Memory B cell (primary cell): ENCODE results near the gene CBX8.
A peak's percentile ranks its signal among the peaks of the same experiment; 100 is the strongest.

Experiments
- ATAC-seq: fragments of 150-1000 bp; cut with Tn5 transposase; 2 replicates; pipeline ENCODE4 v1.10.0; 2021; ENCODE audit warnings: low read depth, mild to moderate bottlenecking, moderate library complexity
- DNase-seq, 2 donors: peaks; one replicate each; pipeline ENCODE4 v3.0.0; 2022; ENCODE audit warnings: low spot score in 2 of 2
- H3K27ac Mint-ChIP-seq: one replicate; pipeline ENCODE4 v1.8.0; 2022; ENCODE audit warnings: mild to moderate bottlenecking, moderate library complexity, mixed read lengths
- H3K27me3 Mint-ChIP-seq: one replicate; pipeline ENCODE4 v1.8.0; 2022; ENCODE audit warnings: mixed read lengths
- H3K36me3 Mint-ChIP-seq: one replicate; pipeline ENCODE4 v1.8.0; 2022; ENCODE audit warnings: mild to moderate bottlenecking, mixed read lengths
- H3K4me1 Mint-ChIP-seq: one replicate; pipeline ENCODE4 v1.8.0; 2022; ENCODE audit warnings: mixed read lengths
- H3K4me3 Mint-ChIP-seq: one replicate; pipeline ENCODE4 v1.8.0; 2022; ENCODE audit warnings: mild to moderate bottlenecking, moderate library complexity, mixed read lengths
- H3K9me3 Mint-ChIP-seq: one replicate; pipeline ENCODE4 v1.8.0; 2022; ENCODE audit warnings: mixed read lengths

The CBX8 gene

DNA sequence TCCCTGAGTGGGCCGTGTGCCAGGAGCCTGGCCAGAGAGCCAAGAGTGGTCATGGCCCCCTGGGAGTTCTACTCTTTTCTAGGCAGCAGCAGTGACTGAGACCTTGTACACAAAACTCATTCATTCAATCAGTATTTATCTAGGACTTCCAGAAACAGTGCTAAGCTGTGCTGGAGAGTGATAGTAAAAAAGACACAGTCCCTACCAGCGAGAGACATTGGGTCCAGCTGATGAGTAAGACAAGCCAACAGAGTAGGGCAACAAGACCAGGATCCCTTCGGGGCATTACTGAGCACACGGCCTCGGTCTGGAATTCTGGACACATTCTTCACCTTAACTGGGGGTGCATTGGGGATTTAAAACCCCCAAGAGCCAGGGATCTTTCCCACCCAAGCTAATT is 22.2 kb upstream of the CBX8 start:
- peaks cover 22% of the 10 kb centered on the region for H3K27me3 Mint-ChIP-seq
- no peaks in the 10 kb centered on the region for H3K9me3 Mint-ChIP-seq
- ATAC-seq (no peak), DNase-seq (no peak)
- H3K4me1 Mint-ChIP-seq, result peaks cover 5% of the 10 kb centered on the region
- no peak overlapping the region for H3K4me3 Mint-ChIP-seq
- no peaks in the 10 kb centered on the region for H3K36me3 Mint-ChIP-seq
- H3K27ac Mint-ChIP-seq, result no peak overlapping the region

DNA sequence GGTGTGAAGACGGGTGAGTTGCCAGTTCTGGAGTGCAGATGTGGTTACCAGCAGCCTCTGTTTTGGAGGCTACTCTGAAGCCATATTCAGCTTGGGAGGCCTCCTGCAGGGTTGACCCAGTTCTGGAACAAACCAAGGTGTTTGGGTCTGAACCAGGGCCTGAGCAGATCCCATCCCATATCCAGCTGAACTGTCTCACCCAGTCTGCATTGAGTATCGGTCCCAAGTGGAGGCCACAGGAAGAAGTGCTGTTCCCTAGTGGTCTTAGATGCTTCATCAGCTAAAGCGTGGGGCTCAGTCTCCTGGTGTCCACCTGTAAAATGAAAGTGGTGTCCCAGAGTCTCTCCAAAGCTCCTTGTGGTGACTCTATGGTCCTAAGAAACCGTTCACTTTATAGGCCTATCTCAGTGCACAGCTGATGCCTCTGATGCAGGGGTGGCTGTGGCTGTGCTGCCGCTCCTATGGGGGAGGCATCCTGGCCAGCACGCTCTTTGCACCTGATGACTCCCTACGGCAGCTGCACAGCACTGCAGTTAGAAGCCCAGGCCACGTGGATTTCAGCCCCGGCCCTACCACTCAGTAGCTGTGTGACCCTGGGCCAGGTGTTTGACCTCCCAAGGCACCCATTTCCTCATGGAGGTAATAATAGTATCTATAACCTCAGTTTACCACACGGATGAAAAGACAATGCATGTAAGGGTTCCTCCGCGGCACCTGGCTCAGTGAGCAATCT is 21.3 kb upstream of the CBX8 start:
- Mint-ChIP-seq H3K27ac (no peak overlapping the region), H3K27me3 (peaks cover 25% of the 10 kb centered on the region), H3K4me1 (peaks cover 6% of the 10 kb centered on the region), H3K4me3 (no peak overlapping the region), H3K9me3 (no peaks in the 10 kb centered on the region), H3K36me3 (no peaks in the 10 kb centered on the region)
- ATAC-seq (no peak), DNase-seq (no peak)

DNA sequence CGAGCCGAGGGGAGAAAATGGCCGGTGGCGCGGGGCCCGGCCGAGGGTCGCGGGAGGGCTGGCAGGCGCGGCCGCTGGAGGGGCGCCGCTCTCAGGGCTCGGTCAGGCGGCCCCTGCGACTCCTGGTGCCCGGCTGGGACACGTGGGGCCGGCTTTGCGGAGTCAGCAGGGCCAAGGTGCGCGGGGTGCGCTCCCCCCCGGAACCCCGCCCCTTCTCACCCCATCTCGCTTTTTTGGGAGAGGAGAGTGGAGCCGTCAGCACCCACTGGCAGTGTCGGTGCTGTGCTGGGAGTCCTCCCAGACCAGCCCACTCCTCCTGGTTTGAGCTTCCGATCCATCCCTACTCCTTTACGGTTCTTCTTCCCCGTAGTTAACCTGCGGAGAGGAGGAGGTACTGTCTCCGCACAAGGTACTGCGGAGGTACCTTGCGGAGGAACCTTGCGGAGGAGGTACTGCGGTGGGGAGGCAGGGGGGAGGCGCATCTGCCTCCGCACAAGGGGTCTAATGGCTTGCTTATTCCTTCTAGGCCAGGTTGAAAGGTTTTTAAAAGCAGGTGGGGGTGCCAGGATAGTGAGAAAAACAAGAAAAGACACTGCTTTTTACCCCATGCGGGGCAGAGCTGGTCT is 19.1 kb upstream of the CBX8 start:
- no peak for ATAC-seq

DNA sequence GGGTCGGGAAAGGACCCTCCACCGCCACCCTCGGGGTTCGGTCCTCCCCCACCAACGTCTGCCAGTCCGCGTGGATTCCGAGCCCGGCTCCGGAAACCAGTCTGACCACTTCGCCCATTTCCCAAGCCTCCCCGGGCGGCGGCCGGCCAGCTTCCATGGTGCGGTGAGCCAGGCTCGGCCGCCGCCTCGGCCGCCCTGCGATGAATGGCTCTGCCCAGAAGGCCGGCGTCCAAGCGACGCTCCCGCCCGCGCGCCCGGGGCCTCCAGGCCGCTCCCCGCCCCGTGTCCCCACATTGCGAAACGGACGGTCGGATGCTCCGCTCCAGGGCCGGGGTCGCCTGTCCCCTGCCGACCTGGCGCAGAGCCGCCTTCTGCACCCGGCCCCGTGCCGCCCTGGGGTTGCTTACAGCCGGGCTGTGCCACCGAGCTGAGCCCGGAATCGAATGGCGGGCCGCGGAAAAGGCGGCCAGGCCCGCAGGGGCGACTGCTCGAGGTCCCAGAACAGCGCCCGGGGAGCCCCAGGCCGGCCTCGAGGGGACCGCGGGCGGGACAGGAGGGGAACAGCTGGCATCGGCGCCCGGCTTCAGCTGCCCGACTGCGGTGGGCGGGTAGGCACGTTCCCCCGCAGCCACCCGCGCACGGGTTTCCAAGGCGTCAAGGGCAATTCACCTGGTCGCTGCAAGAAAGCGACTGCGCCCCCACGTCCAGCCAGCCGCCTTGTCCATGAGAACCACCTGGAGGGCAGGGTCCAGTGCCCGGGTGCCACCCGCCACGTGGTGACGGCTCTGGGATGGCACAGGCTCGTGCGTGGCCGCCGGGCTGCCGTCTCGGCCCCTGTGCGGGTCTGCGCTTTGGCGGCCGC is 18.3 kb upstream of the CBX8 start:
- no peaks in the 10 kb centered on the region for H3K36me3 Mint-ChIP-seq
- peaks cover 25% of the 10 kb centered on the region for H3K27me3 Mint-ChIP-seq
- H3K27ac Mint-ChIP-seq, result no peak overlapping the region
- H3K4me3 Mint-ChIP-seq, result no peak overlapping the region
- H3K9me3 Mint-ChIP-seq, result no peaks in the 10 kb centered on the region
- DNase-seq, result peak in 1 of 2 donors; percentile 51
- peaks cover 10% of the 10 kb centered on the region for H3K4me1 Mint-ChIP-seq
- ATAC-seq, result no peak

More for the DNA sequence above, 19.1 kb upstream of the CBX8 start:
- DNase-seq, result no peak
- Mint-ChIP-seq H3K4me3 (no peak overlapping the region), H3K27ac (no peak overlapping the region), H3K9me3 (no peaks in the 10 kb centered on the region), H3K27me3 (peaks cover 24% of the 10 kb centered on the region), H3K36me3 (no peaks in the 10 kb centered on the region), H3K4me1 (peaks cover 10% of the 10 kb centered on the region)

DNA sequence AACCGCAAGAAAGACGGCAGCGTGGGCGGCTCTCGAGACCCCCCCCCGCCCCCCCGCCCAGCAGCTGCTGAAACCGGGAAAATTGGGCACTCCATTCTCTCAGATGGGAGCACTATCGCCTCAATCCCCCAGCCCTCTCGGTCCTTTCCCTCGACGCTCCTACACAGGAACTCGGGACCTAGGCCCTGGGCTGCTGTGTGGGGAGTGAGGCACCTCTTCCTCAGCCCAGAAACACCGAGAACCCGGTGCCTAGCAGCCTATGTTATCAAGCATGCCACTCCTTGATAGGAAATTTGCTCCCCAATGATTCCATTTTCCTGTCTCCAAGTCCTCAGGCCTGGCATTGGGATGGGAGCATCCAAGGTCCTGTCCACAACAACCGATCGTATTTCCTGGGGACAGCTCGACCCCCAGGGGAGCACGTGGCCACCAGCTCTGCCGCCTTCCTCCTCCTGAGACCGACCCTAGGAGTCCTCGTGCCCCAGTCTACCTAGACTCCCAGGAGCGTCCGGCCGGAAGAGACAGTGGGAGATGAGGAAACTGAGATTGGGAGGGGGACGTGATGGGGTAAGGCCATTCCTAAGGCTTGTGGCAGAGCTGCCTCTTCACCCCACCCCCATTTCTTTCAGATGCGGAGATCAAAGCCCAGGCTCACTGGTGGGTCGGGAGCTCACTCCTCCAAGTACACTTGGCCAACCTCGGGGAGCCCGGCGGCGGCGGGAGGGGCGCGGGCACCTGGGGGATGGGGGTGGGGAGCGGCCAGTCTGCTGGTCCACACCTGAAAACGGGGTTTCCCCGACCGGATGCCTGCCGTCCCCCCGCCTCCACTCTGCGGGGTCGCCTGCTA is 17.5 kb upstream of the CBX8 start:
- ATAC-seq, result no peak
- peak overlapping the region; percentile 73 for H3K27ac Mint-ChIP-seq
- H3K9me3 Mint-ChIP-seq, result no peaks in the 10 kb centered on the region
- peaks cover 23% of the 10 kb centered on the region for H3K27me3 Mint-ChIP-seq
- no peaks in the 10 kb centered on the region for H3K36me3 Mint-ChIP-seq
- no peak for DNase-seq
- H3K4me3 Mint-ChIP-seq, result peak overlapping the region; percentile 69
- H3K4me1 Mint-ChIP-seq, result peaks cover 10% of the 10 kb centered on the region

DNA sequence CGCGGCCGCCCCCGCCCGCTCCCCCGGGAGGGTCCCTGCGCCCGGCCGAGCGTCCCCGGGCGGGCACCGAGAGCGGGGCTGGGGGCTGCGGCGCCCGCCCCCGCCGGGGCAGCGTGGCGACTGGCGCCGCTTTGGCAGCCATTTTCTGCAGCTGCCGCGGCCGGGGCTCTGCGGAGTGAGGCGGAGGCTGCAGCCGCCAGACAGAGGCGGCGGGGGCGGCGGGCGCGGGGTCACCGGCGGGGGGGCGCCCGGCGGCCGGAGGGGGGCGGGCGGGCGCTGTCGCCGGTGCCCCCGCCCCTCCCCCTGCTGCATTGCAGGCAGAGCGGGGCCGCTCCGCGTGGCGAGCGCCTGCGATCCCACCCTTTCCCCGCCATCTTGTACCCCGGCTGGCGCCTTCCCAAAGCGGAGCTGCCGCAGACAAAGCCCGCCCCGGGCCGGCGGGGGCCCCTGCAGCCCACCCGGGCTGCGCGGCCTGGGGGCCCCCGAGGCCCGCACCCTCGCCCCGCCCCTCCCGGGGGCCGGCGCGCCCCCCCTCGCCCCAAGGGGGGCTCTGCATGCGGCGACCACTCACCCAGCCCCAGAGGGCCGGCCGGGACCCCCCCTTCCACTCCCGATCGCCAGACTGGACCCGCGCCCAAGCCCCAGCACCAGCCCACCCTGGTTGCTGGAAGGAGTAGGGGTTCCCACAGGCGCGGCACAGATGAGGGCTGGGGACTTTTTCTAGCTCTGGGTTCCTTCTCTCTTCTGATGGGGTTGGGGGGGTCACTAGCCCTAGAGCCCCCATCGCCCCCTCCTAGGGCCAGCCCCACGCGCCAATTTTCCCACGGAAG is 16.6 kb upstream of the CBX8 start:
- Mint-ChIP-seq H3K27me3 (peaks cover 31% of the 10 kb centered on the region), H3K4me1 (peaks cover 13% of the 10 kb centered on the region), H3K9me3 (no peaks in the 10 kb centered on the region), H3K4me3 (peak overlapping the region; percentile 74), H3K36me3 (no peaks in the 10 kb centered on the region), H3K27ac (peak overlapping the region; percentile 73)
- no peak for DNase-seq
- no peak for ATAC-seq

DNA sequence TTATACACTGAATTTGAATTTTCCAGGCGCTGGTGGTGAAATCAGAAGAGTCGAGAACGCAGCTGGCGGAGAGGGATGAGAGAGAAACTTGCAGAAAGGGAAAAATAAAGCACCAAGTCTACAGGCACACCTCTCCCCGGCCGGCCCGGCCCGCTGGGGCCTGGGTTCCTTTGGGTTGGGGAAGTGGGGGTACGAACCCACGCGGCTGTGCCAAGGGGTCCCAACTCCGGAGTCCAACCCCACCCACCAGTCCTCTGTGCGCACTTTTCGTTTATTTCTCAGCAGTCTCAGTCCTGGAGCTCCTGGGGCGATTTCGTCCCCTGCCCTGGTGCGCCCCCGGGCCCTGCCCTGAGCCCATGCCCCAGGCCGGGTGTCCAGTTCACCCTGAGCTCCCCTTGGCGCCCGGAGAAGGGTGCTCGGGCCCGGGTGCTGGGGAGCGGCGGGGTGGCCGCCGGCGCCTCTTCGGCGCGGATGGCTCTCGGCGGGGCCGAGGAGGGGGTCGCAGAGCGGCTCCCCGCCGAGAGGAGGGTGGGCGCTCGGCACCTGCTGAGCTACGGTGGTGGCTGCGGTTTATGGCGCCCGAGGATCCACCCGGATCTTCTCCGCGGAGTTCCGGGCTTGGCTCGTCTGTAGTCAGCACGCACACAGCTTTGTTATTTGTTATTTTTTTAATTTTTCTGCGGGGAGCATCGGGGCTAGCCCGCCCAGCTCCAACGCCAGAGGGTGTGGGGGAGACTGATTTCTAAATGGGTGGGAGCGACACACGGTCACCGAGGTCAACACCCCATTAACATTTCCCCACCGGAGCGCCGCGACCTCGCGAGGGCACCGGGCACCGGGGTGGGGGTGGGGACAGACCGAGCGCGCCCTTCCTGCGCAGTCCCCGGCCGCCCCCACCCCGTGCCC is 15.7 kb upstream of the CBX8 start:
- DNase-seq (no peak), ATAC-seq (no peak)
- H3K4me3 Mint-ChIP-seq, result peak overlapping the region; percentile 32
- peaks cover 13% of the 10 kb centered on the region for H3K4me1 Mint-ChIP-seq
- peaks cover 30% of the 10 kb centered on the region for H3K27me3 Mint-ChIP-seq
- H3K36me3 Mint-ChIP-seq, result no peaks in the 10 kb centered on the region
- peak overlapping the region; percentile 47 for H3K27ac Mint-ChIP-seq
- no peaks in the 10 kb centered on the region for H3K9me3 Mint-ChIP-seq

DNA sequence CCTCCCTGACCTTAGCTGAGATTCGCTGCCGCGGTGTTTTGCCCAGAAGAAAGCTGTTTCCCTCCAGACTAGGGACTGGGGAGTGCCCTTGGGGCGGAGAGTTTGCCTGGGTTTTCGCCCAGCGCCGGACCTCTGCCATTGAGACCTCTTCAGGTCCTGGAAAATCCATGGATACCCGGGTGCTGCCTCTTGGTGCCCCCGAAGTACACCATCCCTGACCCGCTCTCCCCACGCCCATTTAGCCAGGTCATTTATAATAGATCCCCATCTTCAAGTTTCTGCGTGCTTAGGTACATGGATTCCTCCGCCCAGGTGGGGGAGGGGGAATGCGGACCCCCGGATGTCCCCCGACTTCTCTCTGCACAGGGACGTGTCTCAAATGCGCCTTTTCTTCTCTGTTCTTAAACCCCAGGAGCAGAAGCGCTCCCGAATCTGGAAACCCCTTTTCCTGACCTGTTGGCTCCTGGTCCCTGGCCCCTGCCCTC is 15.0 kb upstream of the CBX8 start:
- DNase-seq (no peak), ATAC-seq (no peak)
- peak overlapping the region; percentile 12 for H3K4me3 Mint-ChIP-seq
- no peaks in the 10 kb centered on the region for H3K9me3 Mint-ChIP-seq
- peaks cover 31% of the 10 kb centered on the region for H3K27me3 Mint-ChIP-seq
- peaks cover 13% of the 10 kb centered on the region for H3K4me1 Mint-ChIP-seq
- H3K36me3 Mint-ChIP-seq, result no peaks in the 10 kb centered on the region
- peak overlapping the region; percentile 47 for H3K27ac Mint-ChIP-seq

DNA sequence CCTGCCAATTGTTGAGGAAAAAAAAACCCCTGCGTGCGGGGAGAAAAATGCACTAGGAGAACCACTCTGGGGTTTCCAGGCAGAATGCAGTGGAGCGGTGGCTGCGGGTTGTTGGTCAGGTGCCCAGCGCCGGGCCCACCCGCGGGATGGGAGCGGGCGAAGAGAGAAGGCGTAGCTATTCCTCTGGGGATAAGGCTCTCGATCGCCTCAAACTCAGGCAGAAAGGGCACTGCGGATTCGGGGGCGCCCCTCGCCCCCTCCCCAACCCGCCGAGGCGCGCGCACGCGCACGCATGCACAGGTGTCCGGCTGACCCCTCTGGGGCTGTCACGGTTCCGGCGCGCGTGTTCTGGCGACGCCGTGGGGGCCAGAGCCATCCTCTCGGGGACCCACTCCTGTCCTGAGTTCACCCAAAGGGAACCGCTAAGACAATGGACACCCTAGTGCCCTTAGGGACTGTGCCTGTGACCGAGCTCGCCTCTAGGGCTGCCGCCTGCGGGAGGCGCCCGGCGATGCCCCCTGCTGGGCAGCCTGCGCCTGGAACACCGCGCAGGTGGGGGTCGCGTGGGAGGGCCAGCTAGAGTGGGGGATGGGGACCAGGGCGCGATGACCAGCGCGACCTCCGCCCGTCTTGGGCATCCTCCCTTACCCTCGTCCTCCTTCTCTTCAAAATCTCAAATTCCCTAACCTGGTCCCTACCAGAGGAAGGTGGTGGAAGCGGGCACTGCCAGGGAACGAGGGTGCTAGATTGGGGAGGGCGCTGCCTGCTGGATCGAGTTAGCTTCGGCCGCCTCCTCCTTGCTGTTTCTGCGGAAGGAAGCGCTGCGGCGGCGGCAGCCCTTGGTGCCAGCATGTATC is 14.4 kb upstream of the CBX8 start:
- Mint-ChIP-seq H3K4me3 (no peak overlapping the region), H3K4me1 (peaks cover 13% of the 10 kb centered on the region), H3K27ac (peak overlapping the region; percentile 47), H3K27me3 (peaks cover 36% of the 10 kb centered on the region), H3K9me3 (no peaks in the 10 kb centered on the region), H3K36me3 (no peaks in the 10 kb centered on the region)
- peak; percentile 16 for ATAC-seq
- no peak for DNase-seq

DNA sequence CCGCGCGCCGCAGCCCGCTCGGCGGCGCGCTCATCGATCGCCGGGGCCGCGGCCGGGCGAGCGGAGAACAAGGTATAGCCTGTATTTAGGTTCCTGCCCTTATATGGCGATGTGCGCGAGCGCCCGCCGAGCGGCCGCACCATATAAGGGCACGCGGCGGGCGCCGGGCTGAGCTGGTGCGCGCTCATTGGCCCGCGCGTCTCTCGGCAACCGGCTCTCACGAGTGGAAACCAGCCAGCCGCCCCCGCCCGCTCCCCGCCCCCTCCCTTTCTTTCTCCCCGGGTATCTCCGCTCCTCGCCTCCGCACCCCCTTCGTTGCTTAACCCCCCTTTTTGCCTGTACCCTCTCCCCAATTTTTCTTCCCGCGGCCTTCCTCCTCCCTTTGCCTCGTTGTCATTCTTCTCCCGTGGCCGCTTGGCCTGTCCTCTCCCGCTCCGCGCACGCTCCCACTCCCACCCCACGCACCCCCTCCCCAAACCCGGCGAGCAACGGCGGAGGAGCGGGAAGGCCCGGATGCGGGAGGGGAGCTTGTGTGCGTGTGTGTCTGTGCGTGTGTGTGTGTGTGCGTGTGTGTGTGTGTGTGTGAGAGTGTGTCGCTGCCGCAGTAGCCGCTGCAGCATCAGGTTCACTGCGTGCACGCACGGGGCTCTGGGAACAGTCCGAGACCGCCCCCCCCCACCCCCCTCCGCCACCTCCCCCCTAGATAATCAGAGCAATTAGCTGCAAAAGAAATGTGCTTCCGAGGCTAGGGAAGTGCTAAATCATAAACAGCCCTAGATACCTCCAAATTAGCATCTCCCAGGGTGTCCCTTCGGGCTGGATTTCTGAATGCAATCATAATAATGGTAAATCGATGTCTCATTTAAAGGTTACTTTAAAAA is 13.5 kb upstream of the CBX8 start:
- H3K4me1 Mint-ChIP-seq, result peaks cover 17% of the 10 kb centered on the region
- no peaks in the 10 kb centered on the region for H3K36me3 Mint-ChIP-seq
- H3K27ac Mint-ChIP-seq, result peak overlapping the region; percentile 24
- H3K27me3 Mint-ChIP-seq, result peaks cover 38% of the 10 kb centered on the region
- peak overlapping the region; percentile 50 for H3K4me3 Mint-ChIP-seq
- DNase-seq, result no peak
- ATAC-seq, result peak; percentile 61
- H3K9me3 Mint-ChIP-seq, result no peaks in the 10 kb centered on the region
